Measurements from ENCODE around the gene MET.

MET gene

GRCh38 chr7:116665332-116665996 is 6.5 kb upstream of the MET start:
- DNase-seq: no peak

DNA sequence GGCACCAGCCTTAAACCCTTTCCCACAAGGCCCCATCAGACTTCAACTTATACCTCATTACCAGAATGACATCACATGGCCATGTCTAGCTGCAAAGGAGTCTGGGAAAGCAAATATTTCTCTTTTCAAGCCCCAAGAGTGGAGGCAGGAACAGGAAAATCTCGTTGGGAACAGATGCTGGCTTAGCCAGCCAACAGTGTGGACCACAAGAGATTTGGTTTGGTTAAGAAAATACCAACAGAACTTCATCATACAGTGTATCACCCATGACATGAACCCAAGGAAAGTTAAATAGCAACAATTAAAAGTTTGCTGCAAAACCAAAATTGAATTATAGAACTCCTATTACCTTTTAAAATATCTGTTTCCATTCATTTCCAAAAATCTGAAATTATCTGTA is 2.2 kb upstream of the MET start:
- DNase-seq: no peak

DNA sequence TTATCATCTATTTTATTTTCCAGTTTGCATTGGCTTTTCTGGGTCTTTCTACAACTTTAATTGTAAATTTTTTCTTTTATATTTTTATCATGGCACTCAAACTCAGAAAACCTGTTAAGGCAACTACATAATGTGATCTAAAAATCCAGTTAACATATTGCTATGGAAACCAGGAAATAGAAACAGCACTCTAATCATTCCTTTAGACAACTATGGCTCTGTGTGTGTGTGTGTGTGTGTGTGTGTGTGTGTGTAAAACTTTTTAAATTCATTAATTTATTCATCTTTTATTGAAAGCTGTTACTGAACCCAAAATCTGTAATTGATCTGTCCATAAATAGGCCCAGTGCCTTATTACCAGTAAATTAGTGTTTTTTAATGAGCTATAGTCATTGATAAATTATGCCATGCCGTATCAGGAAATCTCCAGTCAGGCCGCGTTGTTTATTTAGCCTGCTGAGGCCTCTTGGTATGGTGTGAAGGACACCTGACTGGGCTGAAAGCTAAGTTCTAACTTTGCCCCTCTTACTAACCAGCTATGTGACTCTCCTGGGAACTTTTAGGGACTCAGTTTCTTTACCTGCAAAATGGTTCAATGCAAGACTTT is 1.5 kb upstream of the MET start:
- no peak for DNase-seq

GRCh38 chr7:116671111-116671510 is 885 bp upstream of the MET start:
- no peak for DNase-seq

DNA sequence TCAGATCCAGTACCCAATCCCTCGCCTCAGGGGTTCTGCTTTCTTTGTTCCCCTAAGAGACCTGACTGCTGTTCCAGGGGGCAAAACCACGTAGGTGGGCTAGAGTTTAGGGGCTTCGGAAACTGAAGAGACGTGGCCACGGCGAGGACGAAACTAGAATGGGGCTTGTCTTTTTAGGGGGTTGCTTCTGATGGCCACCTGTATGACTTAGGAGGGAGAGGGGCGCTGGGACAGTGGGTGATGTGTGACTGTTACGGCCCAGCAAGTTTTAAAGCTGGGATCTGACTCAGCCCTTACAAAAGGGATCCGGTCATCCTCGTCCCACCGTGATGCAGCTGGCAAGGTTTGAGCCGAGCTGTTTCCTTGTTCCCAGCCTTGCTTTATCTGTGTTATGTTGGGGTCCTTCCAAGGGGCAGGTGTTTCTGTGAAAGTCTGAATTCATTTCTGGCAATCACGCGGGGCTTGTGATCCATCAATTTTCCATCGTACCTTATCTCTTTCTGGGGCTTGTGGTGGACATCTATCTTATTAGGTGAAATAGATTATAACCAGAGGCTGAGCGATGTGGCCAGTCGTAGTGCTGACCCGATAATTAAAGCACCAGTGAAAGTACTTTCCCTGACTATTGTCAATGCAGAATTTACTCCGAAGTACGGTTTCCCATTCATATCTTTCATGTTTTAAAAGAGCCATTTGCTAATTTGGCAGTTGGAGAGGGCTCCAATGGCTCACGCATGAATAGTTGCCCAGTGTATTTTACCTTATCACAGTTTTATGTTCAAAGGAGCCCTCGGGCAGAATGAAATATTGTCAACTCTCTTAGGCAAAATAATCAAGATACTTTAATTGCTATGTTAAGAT is 830 bp downstream of the MET start:
- DNase-seq: no peak

- DNase-seq: no peak
Observed at GRCh38 chr7:116673457-116673865, 1.5 kb downstream of the MET start.

DNA sequence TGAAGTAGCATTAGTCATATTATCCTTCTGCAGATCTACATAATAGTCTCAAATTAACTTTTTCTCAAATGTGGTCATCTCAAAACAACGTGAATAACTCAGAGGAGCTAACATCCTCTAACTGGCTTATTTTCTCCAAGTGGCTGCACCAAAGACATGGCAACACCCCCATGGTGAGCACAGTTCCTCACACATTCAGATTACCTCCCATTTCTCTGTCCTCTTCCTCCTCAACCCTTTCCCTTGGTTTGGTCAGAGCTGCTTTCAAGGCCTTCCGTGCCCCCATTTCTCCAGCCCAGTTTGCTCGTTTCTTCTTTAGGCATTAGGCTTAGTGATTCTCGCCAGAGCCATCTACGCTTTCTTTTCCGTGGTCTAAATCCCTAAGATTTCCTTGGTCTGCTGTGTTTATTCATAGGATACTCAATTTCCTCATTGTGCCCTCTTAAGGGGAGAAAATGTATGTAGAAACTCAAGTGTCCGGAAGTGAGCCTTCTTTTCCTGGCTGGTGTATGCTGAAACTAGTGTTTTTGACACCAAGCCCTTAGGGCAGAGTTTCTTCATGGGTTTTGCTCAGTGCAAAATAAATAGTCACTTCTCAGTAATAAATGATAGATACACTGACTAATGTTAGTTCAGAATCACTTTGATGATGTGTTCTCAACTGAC is 2.6 kb downstream of the MET start:
- no peak for DNase-seq

- DNase-seq: no peak
Observed at GRCh38 chr7:116675812-116676355, 3.9 kb downstream of the MET start.

DNA sequence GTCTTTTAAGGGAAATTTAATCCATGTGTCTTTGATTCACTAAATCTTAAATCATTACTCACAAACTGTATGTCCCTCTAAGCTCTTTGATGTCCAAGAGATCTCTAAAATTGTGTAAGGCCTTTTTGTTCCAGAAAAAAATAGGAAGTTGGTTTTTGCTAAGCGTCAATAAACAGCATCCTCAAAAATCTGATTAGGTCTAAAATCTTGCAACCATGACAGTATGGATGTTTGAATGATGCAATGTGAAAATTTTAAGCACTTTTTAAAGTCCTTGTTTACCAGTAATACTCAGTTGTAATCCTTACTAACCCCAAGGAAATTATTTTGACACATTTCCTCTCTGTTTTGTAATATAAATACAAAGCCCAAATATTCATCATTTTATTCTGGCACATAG is 6.8 kb downstream of the MET start:
- no peak for DNase-seq

GRCh38 chr7:116679500-116679899 is 7.5 kb downstream of the MET start:
- no peak for DNase-seq

GRCh38 chr7:116683786-116684185 is 11.8 kb downstream of the MET start:
- no peak for DNase-seq

GRCh38 chr7:116686033-116686432 is 14.0 kb downstream of the MET start:
- DNase-seq: no peak

GRCh38 chr7:116686812-116687419 is 14.9 kb downstream of the MET start:
- no peak for DNase-seq

DNA sequence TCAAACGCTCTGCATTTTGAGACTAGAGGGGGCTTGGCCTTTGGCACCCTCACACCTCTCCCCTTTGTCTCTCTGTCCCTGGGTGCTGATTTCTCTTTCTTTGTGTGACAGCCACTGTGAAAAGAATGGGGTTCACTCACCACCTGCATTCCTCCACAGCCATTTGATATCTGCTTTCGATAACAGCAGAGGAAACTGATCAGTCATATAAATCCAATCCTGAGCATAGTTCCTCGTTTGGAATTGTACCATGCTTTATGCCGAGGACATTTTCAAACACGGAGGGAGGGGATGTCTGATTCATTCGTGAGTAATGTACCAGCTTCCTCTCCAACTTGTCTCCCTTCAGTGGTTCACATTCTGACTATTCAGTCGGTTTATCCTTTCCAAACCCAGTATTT is 15.8 kb downstream of the MET start:
- DNase-seq: no peak

DNA sequence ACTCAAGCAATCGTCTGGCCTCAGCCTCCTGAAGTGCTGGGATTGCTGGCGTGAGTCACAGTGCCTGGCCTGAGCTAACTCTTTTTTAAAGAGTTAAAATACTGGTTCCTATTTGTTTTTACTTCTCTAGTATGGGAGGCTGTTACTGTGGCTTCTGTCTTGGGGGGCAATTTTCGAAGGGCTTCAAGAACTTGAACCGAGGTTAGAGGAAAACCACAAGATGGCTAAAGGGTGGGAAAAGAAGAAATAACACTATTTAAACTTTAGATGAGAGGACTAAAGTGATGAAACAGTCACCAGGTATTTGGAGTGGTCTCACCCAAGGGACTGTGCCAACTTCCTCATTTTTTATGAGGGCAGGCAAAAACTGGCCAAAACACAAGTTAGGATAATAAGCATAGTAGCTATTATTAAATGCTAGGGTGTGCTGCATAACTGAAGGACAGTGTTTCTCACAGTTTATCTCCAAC is 17.8 kb downstream of the MET start:
- DNase-seq: no peak

DNA sequence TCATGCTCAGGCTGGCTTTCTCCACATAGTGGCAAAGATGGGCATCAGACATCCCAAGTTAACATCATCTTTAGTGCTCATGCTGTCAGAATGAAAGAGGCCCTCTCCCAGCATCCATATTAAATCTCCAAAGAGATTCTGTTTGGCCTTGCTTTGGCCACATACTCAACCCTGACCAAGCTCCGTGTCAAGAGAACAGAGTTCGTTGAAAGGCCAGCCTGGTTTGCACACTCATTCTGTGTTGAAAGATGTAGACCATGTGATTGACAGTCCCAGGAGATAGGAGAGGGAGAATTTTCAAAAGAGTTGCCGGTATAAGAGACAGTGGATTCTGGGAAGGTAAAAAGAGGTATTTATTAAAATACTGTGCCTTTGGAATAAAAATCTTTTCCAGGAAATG is 19.7 kb downstream of the MET start:
- DNase-seq: no peak

DNA sequence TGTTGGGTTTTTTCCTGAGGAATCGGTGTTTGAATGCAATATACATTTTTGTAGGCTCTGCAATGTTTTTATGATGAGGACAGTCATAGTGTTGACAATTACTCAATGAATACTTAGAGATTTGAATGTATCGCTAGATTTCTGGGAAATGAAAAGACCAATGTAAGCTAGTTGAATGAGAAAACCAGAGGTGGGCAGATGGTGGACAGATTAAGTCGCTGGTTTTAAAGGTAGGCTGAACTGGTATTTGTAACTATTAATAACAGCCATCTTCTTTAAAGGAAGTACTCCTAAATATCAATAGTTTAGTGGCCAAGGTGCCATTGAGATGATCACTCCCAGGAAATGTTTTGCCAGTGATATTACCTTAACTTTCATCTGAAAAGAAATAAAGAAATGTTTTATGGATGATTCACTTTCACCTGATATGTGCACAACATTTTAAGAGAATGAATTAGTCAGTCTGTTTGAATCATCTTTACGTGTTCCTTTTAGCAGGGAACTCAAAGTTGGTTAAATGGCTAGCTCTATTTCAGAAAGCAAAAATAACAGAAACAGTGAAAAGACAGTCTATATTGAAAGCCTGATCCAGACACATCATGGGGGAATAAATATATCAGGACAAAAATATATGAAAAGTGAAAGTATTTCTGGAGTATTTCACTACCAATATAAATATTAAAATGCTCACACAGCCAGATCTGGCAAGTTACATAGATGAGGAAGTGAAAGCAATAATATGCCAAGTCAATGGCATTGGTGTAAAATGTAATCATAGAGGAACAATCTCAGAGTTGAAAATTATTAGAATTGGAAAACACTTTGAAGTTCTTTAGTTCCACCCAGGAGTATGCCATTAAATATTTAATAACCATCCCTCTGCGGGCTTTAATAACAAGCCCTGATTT is 20.7 kb downstream of the MET start:
- DNase-seq: no peak

DNA sequence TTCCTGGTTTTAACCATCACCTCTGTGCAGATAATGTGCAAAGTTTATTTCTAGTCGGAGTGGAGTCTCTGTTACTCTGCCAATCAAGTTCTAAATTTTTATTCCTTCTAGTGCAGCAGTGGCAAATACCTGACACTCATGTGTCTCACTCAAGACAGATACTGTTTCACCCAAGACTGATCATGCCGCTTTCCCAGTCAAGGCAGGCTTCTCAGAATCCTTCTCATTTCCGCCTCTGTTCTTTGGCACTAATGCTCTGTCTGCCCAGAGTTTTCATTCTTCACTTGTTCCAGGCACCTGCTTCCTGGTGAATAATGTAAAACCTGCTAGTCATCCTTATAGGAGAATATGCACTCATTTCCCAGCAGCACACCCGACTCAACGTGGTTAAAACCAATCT is 24.7 kb downstream of the MET start:
- DNase-seq: no peak

DNA sequence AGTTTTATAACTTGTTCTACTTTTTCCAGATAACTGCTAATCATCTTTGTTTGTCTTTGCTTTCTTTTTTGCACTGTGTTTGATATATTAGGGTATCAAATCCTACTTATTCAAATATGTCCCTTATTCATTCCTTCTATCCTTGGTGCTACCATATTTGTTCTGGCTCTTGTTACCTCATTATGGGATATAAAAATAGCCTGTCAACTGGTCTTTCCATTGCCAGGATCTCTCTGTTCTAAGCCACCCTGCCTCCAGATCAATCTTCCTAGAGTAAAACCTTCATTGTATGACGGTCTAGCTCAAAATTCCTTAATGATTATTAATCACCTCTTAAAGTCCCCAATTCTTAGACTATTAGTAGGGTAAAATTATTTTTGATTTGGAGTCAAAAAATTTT is 25.2 kb downstream of the MET start:
- no peak for DNase-seq

DNA sequence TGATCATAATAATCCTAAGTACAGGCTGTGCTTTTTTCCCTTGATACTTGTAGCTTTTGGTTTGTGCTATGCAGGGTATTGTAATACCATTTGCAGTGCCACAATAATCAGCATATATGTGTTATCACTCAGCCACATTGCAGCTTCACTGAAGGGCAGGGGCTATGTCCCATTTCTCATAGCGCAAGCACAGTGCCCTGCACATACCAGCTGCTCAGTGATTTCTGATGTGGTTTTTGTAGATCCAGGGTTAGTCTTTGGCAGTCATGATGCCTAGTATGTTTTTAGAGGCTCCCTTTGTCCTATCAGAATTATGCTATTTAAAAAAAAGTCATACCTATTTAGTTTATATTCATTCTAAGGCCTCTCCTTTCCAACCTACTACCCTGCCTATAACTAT is 25.8 kb downstream of the MET start:
- no peak for DNase-seq

DNA sequence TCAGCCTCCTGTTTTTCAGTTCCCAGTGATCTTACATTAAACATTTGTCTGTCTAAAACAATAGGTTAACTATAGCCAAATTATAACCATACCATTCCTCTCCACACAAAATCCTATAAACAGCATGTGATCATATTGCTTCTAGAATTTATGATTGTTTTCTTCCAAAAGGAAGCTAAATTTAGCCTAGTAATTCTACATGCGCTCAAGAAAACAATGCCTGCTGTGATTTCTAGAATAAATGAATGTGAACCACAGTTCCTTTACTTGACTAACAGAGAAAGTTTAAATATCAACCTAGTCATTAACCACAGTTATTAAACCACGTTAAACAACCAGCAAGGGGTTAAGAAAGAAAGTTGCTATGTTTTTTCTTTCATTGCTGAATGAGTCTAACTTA is 26.4 kb downstream of the MET start:
- no peak for DNase-seq
